ENCODE data around the gene YIPF3.

The YIPF3 gene

GRCh38 chr6:43509984-43510826, 6.5 kb downstream of the YIPF3 start, which contains the start of gene LRRC73:
Gene LRRC73, minus strand, starts transcription at chr6:43510346. Its CDS starts 561 bp downstream, at chr6:43509785.
- in situ Hi-C loops (cut with MboI; ENCODE audit: low sequenced_read_pairs), result no loop called here

- in situ Hi-C loops (cut with MboI; ENCODE audit: low sequenced_read_pairs), result no loop called here
Observed at GRCh38 chr6:43509142-43509983, 7.4 kb downstream of the YIPF3 start.

- in situ Hi-C loops (cut with MboI; ENCODE audit: low sequenced_read_pairs), result no loop called here
Observed at GRCh38 chr6:43508481-43509141, 8.1 kb downstream of the YIPF3 start.

DNA sequence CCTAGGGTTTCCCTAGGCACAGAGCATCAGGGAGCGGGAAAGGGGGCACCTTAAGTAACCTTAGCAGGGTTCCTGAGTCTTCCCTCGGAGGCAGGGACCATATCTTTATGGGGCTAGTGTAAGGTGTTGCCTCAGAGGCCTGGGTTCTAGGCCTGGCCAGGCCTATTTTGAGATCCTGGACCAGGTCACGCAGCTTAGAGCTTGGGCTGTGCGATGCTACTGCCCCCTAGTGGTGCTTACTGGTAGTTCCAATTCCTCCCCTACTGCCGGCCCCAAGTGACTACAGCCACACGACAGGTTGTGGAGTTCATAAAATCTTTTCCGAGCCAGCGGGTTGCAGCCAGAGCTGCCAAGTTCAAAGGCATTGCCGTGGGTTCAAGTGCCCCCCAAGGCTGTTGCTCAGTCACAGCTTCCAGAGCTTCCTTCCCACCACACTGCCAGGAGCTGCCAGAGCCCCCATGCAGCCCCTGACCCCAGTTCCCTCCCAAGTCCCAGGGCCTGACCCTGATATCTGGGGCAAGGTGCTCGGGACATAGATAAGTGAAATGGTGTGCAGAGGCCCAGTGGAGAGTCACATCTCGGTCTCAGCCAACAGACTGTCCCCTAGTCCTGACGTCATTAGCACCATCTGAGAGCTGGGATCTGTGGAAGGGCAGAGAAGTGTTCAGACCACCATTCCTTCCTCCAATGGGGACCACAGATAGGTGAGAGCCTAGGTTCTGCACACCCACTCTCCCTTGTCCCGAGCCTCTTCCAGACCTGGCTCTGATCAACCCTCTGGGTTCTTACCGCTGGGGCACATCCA, 9.9 kb downstream of the YIPF3 start:
- in situ Hi-C loops (cut with MboI; ENCODE audit: low sequenced_read_pairs), result no loop called here

DNA sequence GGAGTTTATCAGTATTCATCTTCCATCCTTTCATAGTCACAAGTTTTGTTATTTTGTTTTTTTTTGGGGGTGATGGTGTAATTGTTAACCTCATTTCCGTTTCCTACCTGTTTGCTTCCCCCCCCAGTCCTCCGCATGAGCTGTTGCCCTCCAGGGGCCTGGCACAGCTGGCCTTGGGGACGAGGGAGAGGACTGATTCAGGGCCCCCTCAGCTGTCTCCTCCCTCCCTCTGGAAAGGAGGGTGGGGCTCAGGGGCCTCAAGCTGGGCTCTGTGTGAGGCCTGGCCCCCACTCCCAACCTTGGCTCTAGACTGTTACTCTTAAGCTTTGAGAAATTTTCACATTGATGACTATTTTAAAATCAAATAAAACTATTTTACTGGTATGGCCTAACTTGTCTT, 10.6 kb downstream of the YIPF3 start:
- in situ Hi-C loops (cut with MboI; ENCODE audit: low sequenced_read_pairs), result no loop called here

- in situ Hi-C loops (cut with MboI; ENCODE audit: low sequenced_read_pairs), result no loop called here
Observed at GRCh38 chr6:43505718-43506117, 11.0 kb downstream of the YIPF3 start.

DNA sequence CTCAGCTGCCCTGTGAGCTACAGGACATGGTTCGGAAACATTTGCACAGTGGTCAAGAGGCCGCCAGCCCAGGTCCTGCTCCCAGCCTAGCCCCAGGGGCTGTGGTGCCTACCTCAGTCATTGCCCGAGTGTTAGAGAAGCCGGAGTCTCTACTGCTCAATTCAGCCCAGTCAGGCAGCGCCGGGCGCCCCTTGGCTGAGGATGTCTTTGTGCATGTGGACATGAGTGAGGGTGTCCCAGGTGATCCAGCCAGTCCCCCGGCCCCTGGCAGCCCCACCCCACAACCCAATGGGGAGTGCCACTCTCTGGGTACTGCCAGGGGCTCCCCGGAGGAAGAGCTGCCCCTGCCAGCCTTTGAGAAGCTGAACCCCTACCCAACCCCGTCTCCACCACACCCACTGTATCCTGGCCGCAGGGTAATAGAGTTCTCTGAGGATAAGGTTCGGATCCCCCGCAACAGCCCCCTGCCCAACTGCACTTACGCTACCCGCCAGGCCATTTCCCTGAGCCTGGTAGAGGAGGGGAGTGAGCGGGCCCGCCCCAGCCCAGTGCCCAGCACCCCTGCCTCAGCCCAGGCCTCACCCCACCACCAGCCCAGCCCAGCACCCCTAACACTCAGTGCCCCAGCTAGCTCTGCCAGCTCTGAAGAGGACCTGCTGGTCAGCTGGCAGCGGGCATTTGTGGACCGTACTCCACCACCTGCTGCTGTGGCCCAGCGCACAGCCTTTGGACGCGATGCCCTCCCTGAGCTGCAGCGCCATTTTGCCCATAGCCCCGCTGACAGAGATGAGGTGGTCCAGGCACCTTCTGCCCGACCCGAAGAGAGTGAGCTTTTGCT, 11.8 kb downstream of the YIPF3 start:
- in situ Hi-C loops (cut with MboI; ENCODE audit: low sequenced_read_pairs), result no loop called here

DNA sequence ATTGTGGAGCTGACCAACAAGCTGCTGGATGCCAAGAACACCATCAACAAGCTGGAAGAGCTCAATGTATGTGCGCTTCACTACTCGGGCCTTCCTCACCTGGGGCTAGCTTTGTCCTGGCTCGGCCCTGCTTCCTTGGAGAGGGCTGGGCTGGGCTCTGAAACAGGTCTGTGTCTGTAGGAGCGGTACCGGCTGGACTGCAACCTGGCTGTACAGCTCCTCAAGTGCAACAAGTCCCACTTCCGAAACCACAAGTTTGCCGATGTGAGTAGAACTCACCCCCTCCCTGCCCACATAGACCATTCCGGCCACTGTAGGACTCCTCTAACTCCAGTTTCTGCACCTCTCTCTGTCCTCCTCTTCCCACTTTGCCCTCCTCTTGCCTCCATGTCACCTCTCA, 13.3 kb downstream of the YIPF3 start:
- in situ Hi-C loops (cut with MboI; ENCODE audit: low sequenced_read_pairs), result no loop called here

DNA sequence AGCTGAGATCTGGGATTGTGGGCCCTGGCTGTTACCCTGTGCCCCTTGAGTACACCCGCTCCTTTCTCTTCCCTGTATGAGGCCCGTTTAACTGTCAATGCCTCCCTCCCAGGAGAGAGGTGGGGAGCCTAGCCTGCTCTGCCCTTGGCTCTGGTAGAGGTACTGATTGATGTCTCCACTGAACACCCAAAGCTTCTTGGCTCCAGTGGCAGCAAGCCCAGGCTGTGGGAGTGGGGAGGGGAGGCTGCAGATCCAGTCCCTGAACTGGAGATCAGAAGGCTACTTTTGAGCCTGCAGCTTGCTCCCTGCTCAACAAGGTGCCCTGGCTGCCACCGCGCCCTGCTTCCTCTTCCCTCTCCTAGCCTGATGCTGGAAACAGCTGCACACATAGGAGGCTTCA, 14.1 kb downstream of the YIPF3 start:
- in situ Hi-C loops (cut with MboI; ENCODE audit: low sequenced_read_pairs), result no loop called here

- in situ Hi-C loops (cut with MboI; ENCODE audit: low sequenced_read_pairs), result no loop called here
Observed at GRCh38 chr6:43500921-43501320, 15.8 kb downstream of the YIPF3 start.

DNA sequence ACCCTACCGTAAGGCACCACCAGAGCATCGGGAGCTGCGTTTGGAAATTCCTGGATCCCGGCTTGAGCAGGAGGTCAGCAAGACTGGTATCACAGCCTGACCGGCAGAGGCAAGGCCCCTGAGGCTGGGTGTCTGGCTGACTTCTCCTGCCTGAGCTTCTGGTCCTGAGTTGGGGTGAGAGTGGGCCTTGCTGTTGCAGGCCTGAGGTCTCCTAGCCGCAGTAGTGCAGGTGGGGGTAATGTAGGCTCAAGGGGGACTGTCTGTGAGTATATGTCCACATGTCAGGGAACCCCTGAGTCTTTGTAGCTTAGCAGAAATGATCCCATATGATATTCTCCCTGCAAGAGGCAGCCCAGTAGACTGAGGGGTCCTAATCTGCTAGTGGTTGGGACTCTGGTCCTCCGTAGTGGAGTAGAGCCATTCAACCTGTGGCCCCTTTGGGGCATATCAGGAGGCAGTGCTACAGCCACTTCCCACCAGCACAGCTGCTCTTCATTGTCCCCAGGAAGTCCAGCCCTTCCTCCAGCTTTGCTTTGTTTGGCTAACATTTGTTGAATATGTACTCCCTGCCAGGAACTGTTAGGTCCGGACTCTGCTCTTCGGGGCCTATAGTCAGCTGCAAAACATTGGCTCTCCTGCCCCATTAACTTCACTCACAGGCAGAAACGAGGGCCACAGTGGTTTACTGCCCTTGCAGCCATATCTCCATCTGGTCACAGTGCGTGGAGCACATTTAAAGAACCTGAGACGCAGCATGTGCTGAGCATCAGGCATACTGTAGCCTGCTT, 17.5 kb downstream of the YIPF3 start:
- in situ Hi-C loops (cut with MboI; ENCODE audit: low sequenced_read_pairs), result loop anchor here (25.0 kb wide), 1 partner anchor 237 kb away; no protein-coding TSS in a partner anchor

DNA sequence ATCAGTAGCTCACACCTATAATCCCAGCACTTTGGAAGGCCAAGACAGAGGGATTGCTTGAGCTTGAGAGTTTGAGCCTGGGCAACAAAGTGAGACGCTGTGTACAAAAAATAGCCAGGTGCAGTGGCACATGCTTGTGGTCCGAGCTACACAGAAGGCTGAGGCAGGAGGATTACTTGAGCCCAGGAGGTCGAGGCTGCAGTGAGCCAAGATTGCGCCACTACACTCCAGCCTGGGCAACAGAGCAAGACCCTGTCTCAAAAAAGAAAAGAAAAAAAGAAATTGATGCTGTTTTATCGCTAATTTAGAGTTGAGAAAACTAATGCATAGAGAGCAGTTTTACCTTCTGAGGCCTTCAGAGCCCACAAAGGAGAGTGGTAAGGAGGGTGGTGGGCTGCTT, 18.4 kb downstream of the YIPF3 start:
- in situ Hi-C loops (cut with MboI; ENCODE audit: low sequenced_read_pairs), result loop anchor here (25.0 kb wide), 1 partner anchor 236 kb away; no protein-coding TSS in a partner anchor

DNA sequence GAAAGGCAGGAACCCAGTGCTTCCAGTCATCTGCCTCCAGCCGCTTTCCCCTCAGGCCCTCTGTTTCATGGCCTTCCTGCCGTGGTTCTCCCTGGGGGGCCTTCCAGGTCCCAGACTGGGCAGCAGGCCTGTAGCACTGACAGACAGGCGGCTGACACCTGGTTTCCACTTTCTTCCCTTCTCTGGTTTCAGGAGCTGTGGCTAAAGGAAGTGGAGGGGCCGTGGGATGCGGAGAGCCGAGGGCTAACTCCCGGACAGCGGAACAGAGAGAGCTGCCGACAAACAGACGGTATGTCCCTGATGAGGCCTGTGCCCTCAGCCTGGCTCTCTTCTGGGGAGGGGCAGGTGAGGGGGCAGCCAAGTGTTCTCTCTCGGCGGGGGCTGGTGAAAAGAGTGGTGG, 19.0 kb downstream of the YIPF3 start:
- in situ Hi-C loops (cut with MboI; ENCODE audit: low sequenced_read_pairs), result loop anchor here (25.0 kb wide), 1 partner anchor 235 kb away; no protein-coding TSS in a partner anchor

GRCh38 chr6:43497129-43497396, 19.7 kb downstream of the YIPF3 start:
- in situ Hi-C loops (cut with MboI; ENCODE audit: low sequenced_read_pairs), result loop anchor here (25.0 kb wide), 1 partner anchor 235 kb away; no protein-coding TSS in a partner anchor

GRCh38 chr6:43496370-43497128, 20.2 kb downstream of the YIPF3 start:
- in situ Hi-C loops (cut with MboI; ENCODE audit: low sequenced_read_pairs), result loop anchor here (25.0 kb wide), 1 partner anchor 234 kb away; no protein-coding TSS in a partner anchor

DNA sequence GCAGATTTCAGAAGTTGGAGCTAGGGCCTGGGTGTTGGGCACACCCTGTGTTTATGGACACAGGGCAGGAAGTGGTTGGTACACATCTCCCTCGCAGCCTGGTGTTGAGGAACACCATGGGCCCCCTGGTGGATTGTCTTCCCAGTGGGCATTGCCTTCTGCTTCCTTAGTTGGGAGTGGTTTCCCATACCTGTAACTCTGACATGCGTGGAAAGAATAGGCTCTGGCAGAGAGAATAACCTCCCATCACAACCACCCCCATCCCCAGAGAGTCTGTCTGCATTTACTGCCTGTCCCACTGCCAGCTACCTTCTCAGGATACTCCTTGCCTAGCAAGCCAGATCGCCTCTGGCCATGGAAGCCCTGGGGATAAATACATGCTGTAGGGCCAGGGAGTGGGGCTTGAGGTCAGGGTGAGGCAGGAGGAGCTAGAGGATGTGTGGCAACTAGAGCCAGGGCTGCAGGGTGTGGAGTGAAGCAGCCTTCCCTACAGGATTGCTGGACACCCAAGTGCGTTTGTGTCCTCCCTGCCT, 21.3 kb downstream of the YIPF3 start:
- in situ Hi-C loops (cut with MboI; ENCODE audit: low sequenced_read_pairs), result loop anchor here (25.0 kb wide), 1 partner anchor 233 kb away; no protein-coding TSS in a partner anchor

DNA sequence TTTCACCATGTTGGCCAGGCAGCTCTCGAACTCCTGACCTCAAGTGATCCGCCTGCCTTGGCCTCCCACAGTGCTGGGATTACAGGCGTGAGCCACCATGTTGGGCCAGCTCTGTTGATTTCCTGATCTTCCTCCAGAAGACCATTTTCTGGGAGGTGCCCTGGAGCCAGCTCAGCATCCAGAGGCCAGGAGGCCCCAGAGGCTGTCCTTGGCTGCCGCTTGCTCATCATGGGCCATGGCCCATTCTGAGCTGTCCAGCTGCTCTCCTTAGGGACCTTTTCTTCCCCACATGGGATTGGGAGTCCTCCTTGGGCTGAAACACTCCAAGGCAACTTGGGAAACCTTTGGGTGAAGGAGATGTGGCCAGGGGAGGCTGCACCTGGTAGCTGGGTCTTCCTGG, 22.0 kb downstream of the YIPF3 start:
- in situ Hi-C loops (cut with MboI; ENCODE audit: low sequenced_read_pairs), result loop anchor here (25.0 kb wide), 1 partner anchor 232 kb away; no protein-coding TSS in a partner anchor

DNA sequence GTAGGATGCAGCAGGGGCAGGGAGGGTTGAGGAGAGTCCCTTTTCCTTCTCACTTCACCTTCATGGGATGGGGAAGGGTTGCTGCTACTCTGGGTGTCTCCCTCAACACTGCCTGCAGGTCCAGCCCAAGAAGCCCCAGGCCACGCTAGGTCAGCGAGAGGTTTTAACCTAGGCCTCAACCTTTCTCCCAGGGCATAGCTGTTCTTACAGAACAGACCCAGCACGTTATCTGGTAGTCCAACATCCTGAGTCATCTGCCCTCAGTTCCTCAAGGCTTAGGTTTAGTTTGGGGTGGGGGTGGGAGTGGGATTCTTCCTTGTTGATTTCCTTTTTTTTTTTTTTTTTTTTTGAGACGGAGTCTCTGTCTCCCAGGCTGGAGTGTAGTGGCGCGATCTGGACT, 22.4 kb downstream of the YIPF3 start:
- in situ Hi-C loops (cut with MboI; ENCODE audit: low sequenced_read_pairs), result loop anchor here (25.0 kb wide), 1 partner anchor 232 kb away; no protein-coding TSS in a partner anchor

Data from HL-60/S4 treated with retinoic acid at 250 ng/mL for 4 days and 3 days (cell line).